ENCODE data around the gene IGF2BP2.

DNA sequence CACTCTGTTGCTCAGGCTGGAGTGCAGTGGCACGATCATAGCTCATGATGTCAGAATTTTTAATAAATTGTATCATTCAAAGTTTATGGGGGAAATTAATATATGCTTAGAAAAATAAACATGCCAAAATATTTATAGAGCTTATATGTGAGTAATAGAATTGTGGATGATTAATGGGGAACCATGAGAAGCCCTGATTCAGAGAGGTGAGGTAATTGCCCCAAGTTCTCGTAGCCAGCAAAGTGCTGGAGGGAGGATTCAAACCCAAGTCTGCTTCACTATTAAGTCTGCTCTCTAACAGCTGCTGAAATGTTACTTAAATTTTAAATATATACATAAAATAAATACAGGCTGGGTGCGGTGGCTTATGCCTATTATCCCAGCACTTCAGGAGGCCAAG, 26.2 kb upstream of the IGF2BP2 start:
- TF ChIP-seq, protein P1, sequence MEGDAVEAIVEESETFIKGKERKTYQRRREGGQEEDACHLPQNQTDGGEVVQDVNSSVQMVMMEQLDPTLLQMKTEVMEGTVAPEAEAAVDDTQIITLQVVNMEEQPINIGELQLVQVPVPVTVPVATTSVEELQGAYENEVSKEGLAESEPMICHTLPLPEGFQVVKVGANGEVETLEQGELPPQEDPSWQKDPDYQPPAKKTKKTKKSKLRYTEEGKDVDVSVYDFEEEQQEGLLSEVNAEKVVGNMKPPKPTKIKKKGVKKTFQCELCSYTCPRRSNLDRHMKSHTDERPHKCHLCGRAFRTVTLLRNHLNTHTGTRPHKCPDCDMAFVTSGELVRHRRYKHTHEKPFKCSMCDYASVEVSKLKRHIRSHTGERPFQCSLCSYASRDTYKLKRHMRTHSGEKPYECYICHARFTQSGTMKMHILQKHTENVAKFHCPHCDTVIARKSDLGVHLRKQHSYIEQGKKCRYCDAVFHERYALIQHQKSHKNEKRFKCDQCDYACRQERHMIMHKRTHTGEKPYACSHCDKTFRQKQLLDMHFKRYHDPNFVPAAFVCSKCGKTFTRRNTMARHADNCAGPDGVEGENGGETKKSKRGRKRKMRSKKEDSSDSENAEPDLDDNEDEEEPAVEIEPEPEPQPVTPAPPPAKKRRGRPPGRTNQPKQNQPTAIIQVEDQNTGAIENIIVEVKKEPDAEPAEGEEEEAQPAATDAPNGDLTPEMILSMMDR (IDR thresholded peaks at IDR 0.05 in 2 of 3, conservative IDR thresholded peaks at IDR 0.05 in 1 of 3; ENCODE audit: borderline replicate concordance in 1 of 3, insufficient read depth in 1 of 3, low read depth in 2 of 3, low read length in 2 of 3), result no peak
- TF ChIP-seq SIN3A (IDR thresholded peaks at IDR 0.05; ENCODE audit: low read depth) (no peak), CEBPB (IDR thresholded peaks at IDR 0.05; ENCODE audit: low read depth) (no peak), ZNF274 (IDR thresholded peaks at IDR 0.05; ENCODE audit: low read depth, low read length) (no peak), EZH2 (IDR thresholded peaks at IDR 0.05) (no peak)

All from HCT116 (cell line).